Measurements from ENCODE around the gene SLC9C1.

SLC9C1 gene

GRCh38 chr3:112293368-112294321, at the start of gene SLC9C1:
Gene SLC9C1 (minus strand): TSS chr3:112294216. CDS start chr3:112286791, 7,425 bp downstream.
- peak; percentile 16 for DNase-seq

GRCh38 chr3:112341386-112341785, 47.4 kb upstream of the SLC9C1 start:
- DNase-seq: no peak

- no peak for DNase-seq
Observed at GRCh38 chr3:112339609-112340008, 45.6 kb upstream of the SLC9C1 start.

DNA sequence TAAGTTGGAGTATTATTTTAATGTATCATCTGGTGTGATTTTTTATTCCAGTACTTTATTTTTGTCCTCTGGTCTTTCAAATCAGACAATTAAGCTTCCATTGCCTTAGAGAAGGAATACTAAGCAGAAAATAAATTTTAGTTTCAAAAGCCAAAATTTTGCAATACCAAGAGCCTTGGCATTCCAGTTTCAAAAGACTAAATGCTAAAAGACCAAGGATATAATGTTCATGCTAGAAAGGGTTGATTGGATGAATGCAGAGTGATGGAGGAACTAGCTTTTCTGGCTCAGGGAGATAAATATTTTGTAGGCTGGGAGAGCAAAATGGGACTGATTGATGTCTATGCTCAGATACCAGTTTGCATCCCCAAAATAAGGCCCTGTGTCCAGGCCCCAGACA, 45.1 kb upstream of the SLC9C1 start:
- no peak for DNase-seq

DNA sequence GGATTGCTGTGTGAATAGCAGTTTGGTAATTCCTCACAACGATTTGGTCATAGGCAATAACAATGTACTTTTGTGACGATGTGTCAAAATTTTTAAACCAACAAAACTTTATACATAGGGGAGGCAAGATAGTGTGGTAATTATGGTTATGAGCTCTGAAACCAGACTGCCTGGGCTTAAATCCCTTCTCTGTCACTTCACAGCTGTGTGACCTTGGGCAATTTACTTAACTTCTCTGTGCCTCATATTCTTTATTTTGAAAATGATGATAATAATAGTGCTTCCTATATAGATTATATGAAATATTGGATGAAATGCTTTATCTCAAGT, 44.7 kb upstream of the SLC9C1 start:
- DNase-seq: no peak

DNA sequence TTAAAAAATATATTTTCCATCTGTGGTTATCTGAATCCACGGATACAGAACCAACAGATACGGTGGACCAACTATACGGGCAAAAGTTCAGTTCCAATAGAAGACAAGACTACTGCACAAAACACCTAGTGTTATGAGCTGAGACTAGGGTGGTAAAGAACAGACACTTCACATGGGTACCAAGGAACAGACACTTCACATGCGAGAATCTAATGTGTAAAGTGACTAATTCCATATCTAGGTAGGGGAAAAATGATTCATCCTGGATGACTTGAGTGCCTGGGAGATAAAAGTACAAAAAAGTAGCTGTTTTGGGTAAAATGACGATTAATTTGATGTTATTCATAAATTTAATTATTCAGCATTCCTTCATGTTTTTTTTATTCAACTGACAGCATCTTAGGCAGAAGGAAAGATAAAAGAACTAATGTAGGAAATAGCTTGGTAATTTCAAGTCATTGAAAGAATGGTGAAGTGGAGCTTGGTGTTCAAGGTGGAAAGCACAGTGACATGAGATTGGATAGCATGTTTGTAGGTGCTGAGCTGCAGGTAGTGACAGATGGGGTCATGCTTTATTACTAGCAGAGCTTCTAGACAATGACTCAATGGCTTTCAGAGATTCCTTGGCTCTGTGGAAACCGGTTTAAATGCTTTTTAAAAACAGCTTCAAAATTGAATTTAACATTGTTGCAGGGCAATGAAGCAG, 44.2 kb upstream of the SLC9C1 start:
- DNase-seq: no peak

DNA sequence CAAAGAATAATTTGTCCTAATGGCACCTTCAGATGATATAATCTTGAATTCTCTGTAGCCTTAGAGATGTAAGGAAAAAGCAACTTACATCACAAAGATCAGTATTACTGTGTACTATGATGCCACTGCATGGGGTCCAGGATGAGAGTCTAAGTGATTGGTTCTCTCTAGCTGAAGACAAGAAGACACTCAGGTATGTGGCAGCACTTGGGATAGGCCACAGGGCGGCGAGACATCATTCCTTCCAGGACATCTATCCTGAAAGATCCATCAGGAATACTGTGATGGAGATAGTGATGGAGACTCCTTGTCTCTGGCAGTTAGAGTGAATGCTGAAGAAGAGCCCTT, 41.4 kb upstream of the SLC9C1 start:
- no peak for DNase-seq

- DNase-seq: no peak
Observed at GRCh38 chr3:112334691-112335433, 40.8 kb upstream of the SLC9C1 start.

DNA sequence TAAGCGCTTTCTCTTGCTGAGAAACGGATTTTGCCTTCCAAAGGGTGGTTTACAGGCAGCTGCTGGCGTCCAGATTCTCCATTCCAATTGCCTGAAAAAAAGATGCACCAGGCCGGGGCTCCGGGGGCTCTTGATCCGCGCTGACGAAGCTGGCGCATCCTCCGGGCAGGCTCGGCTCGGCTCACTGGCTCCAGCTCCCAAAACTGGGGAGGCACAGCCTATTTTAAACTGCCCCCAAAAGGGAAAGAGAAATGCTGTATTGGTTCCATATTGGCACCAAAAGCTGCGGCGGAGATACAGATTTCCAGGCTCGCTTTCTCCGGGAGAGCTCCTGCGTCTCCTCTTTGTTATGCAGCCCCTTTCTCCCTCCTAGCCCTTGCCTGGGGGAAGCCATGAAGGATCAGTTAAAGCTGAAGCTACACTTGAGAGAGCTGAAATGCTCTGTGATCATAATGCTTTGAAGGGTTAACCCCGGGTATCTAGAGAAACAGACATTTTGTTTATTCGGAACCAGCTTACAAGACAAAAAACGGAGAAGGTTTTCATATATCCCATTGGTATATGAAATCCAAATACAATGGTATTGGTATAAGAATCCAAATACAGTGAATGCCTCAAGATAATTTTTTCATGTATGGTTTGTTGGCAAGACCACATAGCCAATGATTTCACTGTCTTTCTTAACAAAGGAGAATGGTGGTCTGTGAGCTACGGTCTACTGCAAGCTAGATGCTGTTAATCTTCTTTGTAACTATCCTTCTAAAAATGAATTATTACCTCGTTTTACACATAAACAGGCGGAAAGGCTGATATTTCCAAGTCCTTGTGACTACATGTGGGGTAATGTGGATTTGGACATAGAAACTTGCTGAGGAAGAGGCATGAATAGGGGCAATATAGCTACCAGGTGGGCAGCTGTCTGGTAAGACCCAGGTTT, 39.6 kb upstream of the SLC9C1 start:
- DNase-seq: no peak

DNA sequence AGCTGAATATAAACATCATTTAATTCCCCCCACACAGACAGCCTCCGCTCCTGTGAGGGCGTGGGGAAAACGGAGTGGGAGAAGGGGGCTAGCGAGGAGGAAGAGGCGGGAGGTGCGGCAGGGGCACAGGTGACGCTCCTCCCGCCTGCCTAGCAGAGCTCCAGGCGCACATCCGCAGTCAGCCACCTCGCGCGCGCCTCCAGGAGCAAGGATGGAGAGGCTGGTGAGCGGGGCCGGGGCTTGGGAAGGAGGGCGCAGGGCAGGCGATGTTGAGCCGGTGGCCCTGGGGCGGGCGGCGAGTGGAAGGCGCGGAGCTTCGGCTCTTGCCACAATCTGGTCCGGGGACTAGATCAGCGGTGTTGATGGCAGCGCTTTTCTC, 39.0 kb upstream of the SLC9C1 start, which contains the start of gene CD200:
Gene CD200 (plus strand): TSS at position 155 of the 379 bp plus-strand sequence. CDS start 57 bp downstream, at position 212.
- peak; percentile 32 for DNase-seq

DNA sequence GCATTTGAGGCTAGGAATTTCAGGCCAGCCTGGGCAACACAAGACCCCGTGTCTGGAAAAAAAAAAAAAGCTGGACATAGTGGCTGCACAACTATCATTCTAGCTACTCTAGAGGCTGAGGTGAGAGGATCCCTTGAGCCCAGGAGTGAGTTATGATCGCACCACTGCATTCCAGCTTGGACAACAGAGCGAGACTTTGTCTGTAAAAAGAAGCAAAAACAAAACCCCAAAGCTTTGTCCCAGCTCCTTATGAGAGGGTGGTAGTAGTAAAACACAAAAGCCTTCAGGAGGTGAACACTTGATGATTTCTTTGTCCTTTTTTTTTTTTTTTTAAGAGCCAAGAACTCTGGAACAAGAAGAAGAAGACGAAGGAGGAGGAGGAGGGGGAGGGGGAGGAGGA, 37.8 kb upstream of the SLC9C1 start:
- no peak for DNase-seq

GRCh38 chr3:112327371-112327951, 33.4 kb upstream of the SLC9C1 start:
- no peak for DNase-seq

- no peak for DNase-seq
Observed at GRCh38 chr3:112321867-112322652, 28.0 kb upstream of the SLC9C1 start.

DNA sequence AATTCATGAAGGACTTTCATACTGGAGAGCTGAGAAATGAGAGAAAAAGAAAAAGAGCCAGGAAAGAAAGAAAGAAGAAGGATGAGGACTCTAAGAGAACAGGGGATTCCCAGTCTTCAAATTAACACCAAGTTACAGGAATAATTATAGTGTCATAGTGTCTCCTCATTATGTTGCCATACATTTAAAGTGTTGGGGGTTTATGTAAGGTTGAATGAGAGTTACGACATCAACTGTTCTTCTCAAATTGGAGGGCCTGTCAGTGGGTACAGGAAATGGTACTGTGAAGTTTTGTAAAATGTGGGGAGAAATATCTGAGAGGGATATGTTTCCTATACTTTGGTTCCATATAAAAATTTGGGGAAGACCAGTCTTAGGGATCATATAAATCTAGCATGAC, 26.7 kb upstream of the SLC9C1 start:
- DNase-seq: no peak

DNA sequence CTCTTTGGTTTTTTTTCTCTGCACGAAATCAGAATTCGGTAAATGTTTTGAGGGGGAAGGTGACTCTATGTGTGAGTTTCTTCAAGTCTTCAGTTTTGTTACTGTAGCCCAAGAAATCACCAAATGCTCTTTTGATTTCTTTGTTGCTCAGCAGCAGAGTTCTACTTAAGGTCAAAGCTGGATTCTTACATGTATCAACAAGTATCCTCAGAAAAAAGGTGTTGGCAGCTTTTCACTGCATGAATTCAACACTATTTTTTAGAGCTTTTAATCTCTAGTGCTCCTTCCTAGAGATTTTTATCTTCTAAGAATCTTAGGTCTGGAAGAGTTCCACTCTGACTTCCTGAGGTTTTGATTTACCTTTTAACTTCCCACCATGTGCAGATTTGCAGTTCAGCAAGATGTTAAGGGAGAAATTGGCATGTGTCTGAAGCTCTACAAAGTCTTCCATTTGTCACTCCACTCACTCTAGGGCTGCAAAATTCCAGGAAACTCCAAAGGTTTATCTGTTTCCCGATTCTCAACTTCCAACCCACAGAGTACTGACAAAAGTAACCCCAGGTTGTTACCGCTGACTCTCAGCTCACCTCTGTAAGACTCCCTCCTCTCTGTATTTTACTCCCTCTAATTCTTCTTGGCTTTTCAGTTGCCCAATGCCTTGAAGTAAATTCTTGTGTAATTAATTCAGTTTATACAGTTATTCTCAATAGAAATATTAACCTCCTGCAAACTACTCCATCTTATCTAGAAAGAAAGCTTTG, 25.7 kb upstream of the SLC9C1 start:
- no peak for DNase-seq

- DNase-seq: no peak
Observed at GRCh38 chr3:112315791-112316190, 21.8 kb upstream of the SLC9C1 start.

DNA sequence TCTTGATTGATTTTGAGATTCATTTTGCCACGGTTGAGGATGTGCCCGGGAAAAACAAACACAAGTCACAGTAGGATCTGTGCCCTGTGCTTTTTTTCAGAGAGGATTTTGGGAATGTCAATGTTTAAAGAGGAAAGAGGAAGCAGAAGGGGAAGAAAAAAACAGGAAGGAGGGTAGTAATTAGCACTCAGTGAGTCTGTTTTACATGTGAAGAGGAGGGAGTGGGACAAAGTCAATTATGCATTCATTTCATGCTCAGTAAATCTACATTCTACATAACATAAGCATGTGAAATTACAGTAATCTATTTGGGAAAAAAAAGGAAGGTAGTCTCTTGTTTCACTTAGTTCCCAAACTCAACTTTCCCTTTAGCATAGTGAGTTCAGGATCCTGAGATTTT, 20.6 kb upstream of the SLC9C1 start:
- DNase-seq: no peak

DNA sequence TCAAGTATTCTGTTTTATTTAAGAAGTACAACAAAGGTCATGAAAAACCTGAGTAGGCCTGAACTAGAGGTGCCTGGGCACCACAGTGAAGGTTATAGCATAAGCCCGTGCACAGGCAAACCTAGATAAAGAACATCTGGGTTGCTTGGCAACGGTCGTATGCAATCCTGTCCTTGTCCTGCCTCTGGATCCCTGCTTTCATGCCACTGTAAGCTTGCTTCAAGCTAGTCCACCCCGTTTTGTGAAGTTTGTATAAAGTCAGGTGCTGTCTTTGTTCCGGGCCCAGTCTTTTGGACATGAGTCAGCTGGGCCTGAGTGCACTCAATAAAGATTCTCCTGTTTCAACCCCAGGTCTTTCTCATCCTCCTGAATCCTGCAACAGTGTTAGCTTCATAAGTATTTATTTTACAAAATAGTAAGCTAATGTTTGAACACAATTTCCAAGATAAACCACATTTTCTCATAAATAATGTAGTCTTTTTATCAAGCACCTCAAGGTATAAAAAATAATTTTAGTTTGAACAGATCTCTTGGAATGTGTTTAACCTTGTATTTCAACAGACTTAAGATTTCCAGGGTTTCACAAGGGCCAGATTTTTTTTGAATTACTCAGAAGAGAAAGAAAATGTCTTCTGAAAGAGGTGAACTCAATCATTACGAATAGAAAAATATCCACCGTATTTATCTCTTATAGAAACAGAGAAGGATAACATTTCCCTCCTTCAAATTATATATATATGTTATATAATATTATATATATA, 14.3 kb upstream of the SLC9C1 start:
- DNase-seq: no peak

GRCh38 chr3:112307557-112307956, 13.5 kb upstream of the SLC9C1 start:
- no peak for DNase-seq

DNA sequence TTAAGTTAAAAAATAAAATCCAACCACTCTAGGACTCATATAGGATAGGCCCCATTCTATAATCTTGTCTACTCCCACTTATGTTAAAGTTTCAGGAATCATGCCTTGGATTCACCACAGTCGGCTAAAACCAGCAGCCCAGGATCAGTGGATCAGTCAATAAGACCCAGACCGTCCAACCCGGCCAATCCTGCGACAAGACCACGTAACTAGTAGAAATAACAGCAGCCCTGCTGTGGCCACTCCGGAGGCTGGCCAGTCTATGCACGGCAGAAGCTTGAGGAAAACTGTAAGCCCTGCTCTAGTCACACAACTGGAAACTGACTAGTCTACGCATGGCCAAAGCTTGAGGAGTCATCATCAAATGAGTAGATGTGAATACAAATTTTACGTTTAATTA, 12.8 kb upstream of the SLC9C1 start:
- no peak for DNase-seq
